PFSK-1 (cell line): Measurements from ENCODE around the gene PTBP3.

ENCODE experiments used
- FOXP2 ChIP-seq: optimal IDR thresholded peaks from 2 replicates; pipeline ENCODE3; 2011; ENCODE audit warnings: borderline replicate concordance, control low read depth, inconsistent platforms; ENCODE audit not compliant: insufficient read depth; ENCODE audit errors: extremely low read length, extremely low read depth
- POLR2AphosphoS5 ChIP-seq: IDR thresholded peaks from 2 replicates; pipeline ENCODE4 v1.6.1; 2012; ENCODE audit warnings: low read depth, mild to moderate bottlenecking, control low read depth, low read length, moderate library complexity

GRCh38 chr9:112325600-112325999 is 7.8 kb downstream of the PTBP3 start:
- TF ChIP-seq POLR2AphosphoS5 (no peak), FOXP2 (no peak)
